ENCODE results near the gene RPL37. TPM values are rescaled to one million over a fixed set of nuclear protein-coding genes. Genes with fewer than 3 reads are reported as not detected.

RPL37 gene
- total RNA-seq, 1 experiment from 2014 or later, result 1,699 TPM

GRCh38 chr5:40799258-40799657 lies 35.8 kb downstream of the RPL37 start:
- peak overlapping the region; percentile 86 for H3K27ac Mint-ChIP-seq (ENCODE audit: unreplicated experiment)
- no peaks in the 10 kb centered on the region for H3K27me3 ChIP-seq (replicated peaks; ENCODE audit: control insufficient read depth, insufficient read depth, low read length)
- H3K4me1 Mint-ChIP-seq (ENCODE audit: low read depth, unreplicated experiment), result peaks cover 25% of the 10 kb centered on the region
- no peaks in the 10 kb centered on the region for H3K36me3 ChIP-seq (ENCODE audit: control insufficient read depth, insufficient read depth, low read length)
- H3K9me3 ChIP-seq, result no peaks in the 10 kb centered on the region
- H3K4me3 ChIP-seq (ENCODE audit: low read depth, low read length), result peak overlapping the region; percentile 46
- H3K9me3 Mint-ChIP-seq (ENCODE audit: unreplicated experiment), result no peaks in the 10 kb centered on the region
- intact Hi-C loops (cut with micrococcal nuclease; ENCODE audit: unreplicated experiment), result no loop called here
- peak overlapping the region; percentile 89 for H3K4me3 Mint-ChIP-seq (ENCODE audit: unreplicated experiment)
- peaks cover 21% of the 10 kb centered on the region for H3K4me1 ChIP-seq
- no peak for TF ChIP-seq CTCF (IDR thresholded peaks at IDR 0.05; ENCODE audit: insufficient read depth in 1 of 2, low read depth in 1 of 2, low read length in 1 of 2, severe bottlenecking in 1 of 2, unreplicated experiment in 1 of 2)
- BruUV-seq (replicated peaks), result TSS peak; percentile 79
- ChIA-PET CTCF (interaction anchor here (0.5 to 1.0 kb wide), 4 partner anchors 23 to 1402 kb away, joined by 3 to 4 read pairs (median 4); partner anchors contain the start of gene TTC33), POLR2A (interaction anchor here (0.6 to 1.1 kb wide), 7 partner anchors 25 to 839 kb away, joined by 3 to 6 read pairs (median 4); partner anchors contain the start of gene RPL37)
- DNase-seq, result no peak
- no peaks in the 10 kb centered on the region for H3K27me3 Mint-ChIP-seq (ENCODE audit: insufficient read depth, unreplicated experiment)
- H3K36me3 Mint-ChIP-seq (ENCODE audit: insufficient read depth, unreplicated experiment), result peaks cover 10% of the 10 kb centered on the region

DNA sequence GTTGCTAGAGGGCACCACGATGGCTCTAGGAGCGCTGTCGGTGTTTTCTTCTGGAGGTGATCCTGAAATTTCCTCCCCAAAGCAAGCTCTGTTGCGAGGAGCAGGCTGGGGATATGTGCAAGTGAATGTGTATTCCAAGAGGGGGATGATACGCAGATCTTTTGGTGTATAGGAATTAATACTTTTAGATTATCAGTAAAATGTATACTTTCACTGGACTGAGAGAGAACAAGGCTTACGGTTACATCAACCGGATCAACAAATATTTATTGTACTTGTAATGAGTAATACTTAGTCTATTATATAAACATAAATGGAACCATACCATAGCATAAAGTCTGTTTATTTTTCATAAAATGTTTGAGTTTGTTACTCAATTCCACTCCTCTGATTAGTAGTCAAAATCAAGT lies 36.2 kb downstream of the RPL37 start:
- TF ChIP-seq CTCF (IDR thresholded peaks at IDR 0.05; ENCODE audit: insufficient read depth in 1 of 2, low read depth in 1 of 2, low read length in 1 of 2, severe bottlenecking in 1 of 2, unreplicated experiment in 1 of 2), result no peak
- H3K27me3 Mint-ChIP-seq (ENCODE audit: insufficient read depth, unreplicated experiment), result no peaks in the 10 kb centered on the region
- H3K27ac Mint-ChIP-seq (ENCODE audit: unreplicated experiment), result peak overlapping the region; percentile 86
- H3K4me3 ChIP-seq (ENCODE audit: low read depth, low read length), result peak overlapping the region; percentile 46
- no TSS peak for BruUV-seq (replicated peaks)
- no peaks in the 10 kb centered on the region for H3K36me3 ChIP-seq (ENCODE audit: control insufficient read depth, insufficient read depth, low read length)
- POLR2A ChIA-PET, result interaction anchor here (0.5 to 1.6 kb wide), 9 partner anchors 15 to 839 kb away, joined by 3 to 6 read pairs (median 4); partner anchors contain the start of gene RPL37
- peaks cover 25% of the 10 kb centered on the region for H3K4me1 Mint-ChIP-seq (ENCODE audit: low read depth, unreplicated experiment)
- no peaks in the 10 kb centered on the region for H3K27me3 ChIP-seq (replicated peaks; ENCODE audit: control insufficient read depth, insufficient read depth, low read length)
- peak; percentile 52 to 55 for DNase-seq
- no peaks in the 10 kb centered on the region for H3K9me3 ChIP-seq
- no peaks in the 10 kb centered on the region for H3K9me3 Mint-ChIP-seq (ENCODE audit: unreplicated experiment)
- peaks cover 21% of the 10 kb centered on the region for H3K4me1 ChIP-seq
- intact Hi-C loops (cut with micrococcal nuclease; ENCODE audit: unreplicated experiment), result loop anchor here (1.0 kb wide), 4 partner anchors 15 to 80 kb away; partner anchors contain the start of gene TTC33
- H3K4me3 Mint-ChIP-seq (ENCODE audit: unreplicated experiment), result peak overlapping the region; percentile 89
- peaks cover 15% of the 10 kb centered on the region for H3K36me3 Mint-ChIP-seq (ENCODE audit: insufficient read depth, unreplicated experiment)
- CTCF ChIA-PET, result interaction anchor here (0.5 to 1.1 kb wide), 5 partner anchors 10 to 1402 kb away, joined by 3 to 4 read pairs (median 4); partner anchors contain the start of gene TTC33

GRCh38 chr5:40798012-40798800 lies 36.8 kb downstream of the RPL37 start, which contains the start of gene PRKAA1:
PRKAA1 (minus strand) TSS chr5:40798374; CDS start chr5:40798189, 185 bp downstream.
- H3K4me1 ChIP-seq, result peaks cover 21% of the 10 kb centered on the region
- Mint-ChIP-seq H3K9me3 (ENCODE audit: unreplicated experiment) (no peaks in the 10 kb centered on the region), H3K4me1 (ENCODE audit: low read depth, unreplicated experiment) (peaks cover 25% of the 10 kb centered on the region), H3K4me3 (ENCODE audit: unreplicated experiment) (peak within 1 kb of the TSS; percentile 89), H3K27me3 (ENCODE audit: insufficient read depth, unreplicated experiment) (no peaks in the 10 kb centered on the region), H3K36me3 (ENCODE audit: insufficient read depth, unreplicated experiment) (peaks cover 19% of the 10 kb centered on the region), H3K27ac (ENCODE audit: unreplicated experiment) (peak within 1 kb of the TSS; percentile 86)
- intact Hi-C loops (cut with micrococcal nuclease; ENCODE audit: unreplicated experiment), result loop anchor here (1.0 kb wide), 4 partner anchors 14 to 81 kb away; partner anchors contain the start of gene TTC33
- no peaks in the 10 kb centered on the region for H3K27me3 ChIP-seq (replicated peaks; ENCODE audit: control insufficient read depth, insufficient read depth, low read length)
- no TSS peak for BruUV-seq (replicated peaks)
- ChIA-PET CTCF (interaction anchor here (0.5 to 1.1 kb wide), 7 partner anchors 10 to 1401 kb away, joined by 3 to 4 read pairs (median 4); partner anchors contain the start of gene TTC33), POLR2A (interaction anchor here (0.5 to 1.6 kb wide), 11 partner anchors 14 to 850 kb away, joined by 3 to 6 read pairs (median 4); partner anchors contain the start of gene RPL37)
- no peaks in the 10 kb centered on the region for H3K9me3 ChIP-seq
- DNase-seq, result peak; percentile 86 to 95
- peak within 1 kb of the TSS; percentile 67 for H3K4me3 ChIP-seq (ENCODE audit: low read depth, low read length)
- peak; percentile 77 to 90 for TF ChIP-seq CTCF (IDR thresholded peaks at IDR 0.05; ENCODE audit: insufficient read depth in 1 of 2, low read depth in 1 of 2, low read length in 1 of 2, severe bottlenecking in 1 of 2, unreplicated experiment in 1 of 2)
- no peaks in the 10 kb centered on the region for H3K36me3 ChIP-seq (ENCODE audit: control insufficient read depth, insufficient read depth, low read length)
